GM20000 (cell line): ENCODE measurements around the gene YPEL2.

Source experiments
- DNase-seq: peaks from one replicate; pipeline ENCODE4 v3.0.0; 2012; ENCODE audit warnings: low spot score
- TF ChIP-seq, protein P1 (sequence below): IDR thresholded peaks from 2 replicates; pipeline ENCODE4 v1.5.1; 2012; ENCODE audit warnings: mild to moderate bottlenecking, control low read depth; ENCODE audit errors: extremely low read depth, missing control alignments

The YPEL2 gene

GRCh38 chr17:59342681-59343131 lies 11.3 kb downstream of the YPEL2 start:
- DNase-seq, result no peak
- TF ChIP-seq, protein P1, sequence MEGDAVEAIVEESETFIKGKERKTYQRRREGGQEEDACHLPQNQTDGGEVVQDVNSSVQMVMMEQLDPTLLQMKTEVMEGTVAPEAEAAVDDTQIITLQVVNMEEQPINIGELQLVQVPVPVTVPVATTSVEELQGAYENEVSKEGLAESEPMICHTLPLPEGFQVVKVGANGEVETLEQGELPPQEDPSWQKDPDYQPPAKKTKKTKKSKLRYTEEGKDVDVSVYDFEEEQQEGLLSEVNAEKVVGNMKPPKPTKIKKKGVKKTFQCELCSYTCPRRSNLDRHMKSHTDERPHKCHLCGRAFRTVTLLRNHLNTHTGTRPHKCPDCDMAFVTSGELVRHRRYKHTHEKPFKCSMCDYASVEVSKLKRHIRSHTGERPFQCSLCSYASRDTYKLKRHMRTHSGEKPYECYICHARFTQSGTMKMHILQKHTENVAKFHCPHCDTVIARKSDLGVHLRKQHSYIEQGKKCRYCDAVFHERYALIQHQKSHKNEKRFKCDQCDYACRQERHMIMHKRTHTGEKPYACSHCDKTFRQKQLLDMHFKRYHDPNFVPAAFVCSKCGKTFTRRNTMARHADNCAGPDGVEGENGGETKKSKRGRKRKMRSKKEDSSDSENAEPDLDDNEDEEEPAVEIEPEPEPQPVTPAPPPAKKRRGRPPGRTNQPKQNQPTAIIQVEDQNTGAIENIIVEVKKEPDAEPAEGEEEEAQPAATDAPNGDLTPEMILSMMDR, result no peak

DNA sequence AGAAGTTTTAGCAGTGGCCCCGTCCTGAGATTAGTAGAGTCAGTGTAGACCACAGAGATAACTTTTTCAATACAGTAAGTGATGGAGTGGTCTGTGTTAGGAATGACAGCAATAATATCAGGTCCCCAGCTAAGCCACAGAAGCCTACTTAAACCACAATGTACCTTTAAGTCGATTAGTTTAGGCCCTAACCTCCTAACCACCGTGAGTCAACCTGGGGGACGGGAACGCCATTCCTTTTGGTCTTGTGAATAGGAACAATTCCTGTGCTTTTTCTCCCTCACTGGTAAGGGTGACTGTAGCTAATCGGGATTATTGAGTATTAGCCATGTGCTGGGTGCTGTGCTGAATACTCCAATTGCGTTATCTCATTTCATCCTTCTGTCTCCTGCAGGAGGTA lies 14.0 kb downstream of the YPEL2 start:
- TF ChIP-seq, protein P1, result no peak
- no peak for DNase-seq

- no peak for DNase-seq
- TF ChIP-seq, protein P1, result no peak
These were observed 14.9 kb downstream of the YPEL2 start for GRCh38 chr17:59346341-59346740.

DNA sequence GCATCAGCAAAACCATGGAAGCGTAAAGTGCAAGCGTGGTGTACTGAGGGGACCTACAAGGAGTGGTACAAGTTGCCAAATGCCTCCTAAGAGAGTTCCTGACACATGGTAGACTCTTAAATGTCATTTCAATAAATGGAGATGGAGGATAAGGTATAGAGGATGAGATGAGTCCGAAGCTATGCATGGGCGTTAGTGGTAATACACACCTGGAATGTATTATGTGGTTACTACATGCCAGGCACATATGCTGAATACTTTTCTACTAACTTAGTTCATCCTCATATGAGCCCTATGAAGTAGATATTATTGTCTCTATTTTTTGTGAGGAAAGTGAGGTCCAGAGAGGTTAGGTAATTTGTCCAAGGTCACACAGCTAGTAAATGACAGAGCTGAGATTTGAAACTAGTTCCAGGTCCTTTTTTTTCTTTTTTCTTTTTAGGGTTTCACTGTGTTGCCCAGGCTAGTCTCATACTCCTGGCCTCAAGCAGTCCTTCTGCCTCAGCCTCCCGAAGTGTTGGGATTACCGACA lies 15.5 kb downstream of the YPEL2 start:
- TF ChIP-seq, protein P1, result no peak
- DNase-seq, result no peak

DNA sequence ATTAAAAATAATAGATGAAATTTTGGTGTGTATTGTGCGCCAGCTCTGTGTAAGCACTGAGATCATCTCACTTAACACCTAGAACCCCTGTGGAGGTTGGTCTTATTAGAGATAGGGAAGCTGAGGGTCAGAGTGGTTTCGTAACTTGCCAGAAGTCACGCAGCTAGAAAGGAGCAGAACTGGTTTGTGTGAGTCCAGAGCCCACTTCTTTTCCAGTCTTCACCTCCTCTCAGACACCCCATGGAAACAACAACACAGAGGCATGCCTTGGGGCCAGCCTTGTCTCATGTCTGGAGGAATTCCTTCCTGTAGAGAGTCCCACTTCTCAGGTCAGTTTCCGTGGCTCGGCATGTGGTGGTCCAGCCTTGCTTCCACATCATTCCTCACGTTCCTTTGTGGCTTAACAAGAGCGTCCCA lies 16.5 kb downstream of the YPEL2 start:
- TF ChIP-seq, protein P1, result no peak
- DNase-seq, result no peak

GRCh38 chr17:59349178-59349577 lies 17.7 kb downstream of the YPEL2 start:
- no peak for DNase-seq
- TF ChIP-seq, protein P1, result no peak

DNA sequence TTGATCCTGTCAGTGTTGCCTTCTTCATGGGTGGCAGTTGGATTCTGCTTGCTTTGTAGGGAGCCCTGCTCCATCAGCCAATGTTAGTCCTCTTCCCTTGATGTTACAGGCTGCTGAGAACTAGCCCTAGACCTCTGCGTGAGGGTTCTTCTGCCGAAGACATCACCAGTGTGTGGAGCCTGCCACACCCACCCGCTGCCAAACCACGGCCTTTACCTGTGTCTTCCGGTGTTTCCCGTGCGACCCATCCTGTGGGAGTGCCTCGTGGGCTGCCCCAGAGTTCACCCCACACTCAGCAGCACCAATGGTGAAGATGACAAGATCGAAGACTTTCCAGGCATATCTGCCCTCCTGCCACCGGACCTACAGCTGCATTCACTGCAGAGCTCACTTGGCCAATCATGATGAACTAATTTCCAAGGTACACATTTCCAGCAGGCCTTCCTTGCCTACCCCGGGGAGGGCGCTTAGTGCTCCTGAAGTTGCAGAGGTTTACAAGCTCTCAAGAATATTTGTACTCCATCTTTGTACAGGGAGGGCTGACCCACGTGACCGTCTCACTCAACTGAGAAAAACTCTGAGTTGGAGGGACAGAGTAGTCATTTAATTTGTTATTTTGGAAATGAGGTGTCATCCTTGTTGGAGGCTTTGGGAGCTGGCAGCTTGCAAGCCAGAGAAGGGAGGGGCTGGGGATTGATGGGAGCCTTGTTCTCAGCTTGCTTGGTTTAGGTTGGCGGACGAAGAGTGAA lies 21.8 kb downstream of the YPEL2 start:
- DNase-seq, result no peak
- TF ChIP-seq, protein P1, result no peak
